Calu3 (cell line): ENCODE results near the gene HINFP. TPM values are rescaled to one million over a fixed set of nuclear protein-coding genes. Genes with fewer than 3 reads are reported as not detected.

Experiments
- BruUV-seq: library from RNA; stranded (reverse); fragments of 400-500 nt; replicated peaks from 2 replicates; lab custom pipeline; 2021; lab: Mats Ljungman, UMichigan
- CTCF ChIA-PET: fragments of 300-600 bp; sonication (Branson Sonifier 250); formaldehyde crosslinking; loops from one replicate; lab custom pipeline; 2022; ENCODE audit warnings: antibody characterized with exemption; lab: Charles Lee
- DNase-seq: peaks from one replicate; pipeline ENCODE4 v3.0.0; 2022
- H3K27ac Mint-ChIP-seq: one replicate; pipeline ENCODE4 v1.8.0; 2022; ENCODE audit warnings: mixed read lengths; ENCODE audit not compliant: unreplicated experiment
- H3K27me3 Mint-ChIP-seq: one replicate; pipeline ENCODE4 v1.8.0; 2022; ENCODE audit warnings: mixed read lengths; ENCODE audit not compliant: unreplicated experiment
- H3K36me3 Mint-ChIP-seq: one replicate; pipeline ENCODE4 v1.8.0; 2022; ENCODE audit warnings: mild to moderate bottlenecking, moderate library complexity, mixed read lengths; ENCODE audit not compliant: insufficient read depth, unreplicated experiment
- H3K4me1 Mint-ChIP-seq: one replicate; pipeline ENCODE4 v1.8.0; 2022; ENCODE audit warnings: mild to moderate bottlenecking, low read depth, mixed read lengths; ENCODE audit not compliant: unreplicated experiment
- H3K4me3 Mint-ChIP-seq: one replicate; pipeline ENCODE4 v1.8.0; 2022; ENCODE audit warnings: mild to moderate bottlenecking, low read depth, moderate library complexity, mixed read lengths; ENCODE audit not compliant: unreplicated experiment
- H3K9me3 Mint-ChIP-seq: one replicate; pipeline ENCODE4 v1.8.0; 2022; ENCODE audit warnings: low read depth, mixed read lengths; ENCODE audit not compliant: unreplicated experiment
- CTCF ChIP-seq: fragments of 200-600 bp; IDR thresholded peaks from one replicate; pipeline ENCODE4 v1.8.0; 2022; ENCODE audit warnings: antibody characterized with exemption; ENCODE audit not compliant: unreplicated experiment
- intact Hi-C: fragments of 100-400 bp; cut with micrococcal nuclease; formaldehyde crosslinking; loops from one replicate; pipeline ENCODE4 v1.10.0; 2022; ENCODE audit not compliant: unreplicated experiment
- total RNA-seq: library from RNA; stranded (reverse); gene quantifications from 2 replicates; pipeline ENCODE4 v1.2.3, GENCODE V29; 2022

HINFP gene
- total RNA-seq, 1 experiment from 2014 or later, result 21.8 TPM

GRCh38 chr11:119084663-119085436 is 36.5 kb upstream of the HINFP start, which contains the start of gene HMBS:
TSS of gene HMBS (plus strand) at chr11:119084881. CDS start at chr11:119085034, 153 bp downstream.
- no peaks in the 10 kb centered on the region for H3K27me3 Mint-ChIP-seq
- CTCF ChIA-PET, result interaction anchor here (0.6 to 1.0 kb wide), 7 partner anchors 10 to 763 kb away, joined by 3 to 5 read pairs (median 3); partner anchors contain the start of gene CBL
- peaks cover 26% of the 10 kb centered on the region for H3K36me3 Mint-ChIP-seq
- no peaks in the 10 kb centered on the region for H3K9me3 Mint-ChIP-seq
- DNase-seq, result peak; percentile 86
- peak within 1 kb of the TSS; percentile 80 for H3K4me3 Mint-ChIP-seq
- H3K4me1 Mint-ChIP-seq, result no peaks in the 10 kb centered on the region
- H3K27ac Mint-ChIP-seq, result peak within 1 kb of the TSS; percentile 71
- no peak for TF ChIP-seq CTCF
- intact Hi-C loops, result no loop called here
- BruUV-seq, result no TSS peak

- H3K4me1 Mint-ChIP-seq, result no peaks in the 10 kb centered on the region
- H3K36me3 Mint-ChIP-seq, result peaks cover 26% of the 10 kb centered on the region
- H3K9me3 Mint-ChIP-seq, result no peaks in the 10 kb centered on the region
- CTCF ChIA-PET, result interaction anchor here (0.6 to 1.0 kb wide), 5 partner anchors 9 to 764 kb away, joined by 3 to 5 read pairs (median 3); a partner anchor contains a TSS
- intact Hi-C loops, result no loop called here
- TSS peak; percentile 90 for BruUV-seq
- H3K4me3 Mint-ChIP-seq, result peak overlapping the region; percentile 80
- H3K27ac Mint-ChIP-seq, result peak overlapping the region; percentile 71
- TF ChIP-seq CTCF, result no peak
- no peaks in the 10 kb centered on the region for H3K27me3 Mint-ChIP-seq
- DNase-seq, result no peak
Observed at GRCh38 chr11:119085437-119085847, 35.9 kb upstream of the HINFP start.

GRCh38 chr11:119087123-119087522 is 34.3 kb upstream of the HINFP start:
- no peak overlapping the region for H3K4me3 Mint-ChIP-seq
- no peak overlapping the region for H3K27ac Mint-ChIP-seq
- H3K9me3 Mint-ChIP-seq, result no peaks in the 10 kb centered on the region
- CTCF ChIA-PET, result no interaction called here
- BruUV-seq, result no TSS peak
- H3K27me3 Mint-ChIP-seq, result no peaks in the 10 kb centered on the region
- intact Hi-C loops, result no loop called here
- H3K36me3 Mint-ChIP-seq, result peaks cover 20% of the 10 kb centered on the region
- no peaks in the 10 kb centered on the region for H3K4me1 Mint-ChIP-seq
- DNase-seq, result no peak
- no peak for TF ChIP-seq CTCF

GRCh38 chr11:119087747-119088241 is 33.6 kb upstream of the HINFP start:
- Mint-ChIP-seq H3K27me3 (no peaks in the 10 kb centered on the region), H3K27ac (no peak overlapping the region), H3K36me3 (peaks cover 24% of the 10 kb centered on the region), H3K9me3 (no peaks in the 10 kb centered on the region), H3K4me1 (no peaks in the 10 kb centered on the region), H3K4me3 (no peak overlapping the region)
- TF ChIP-seq CTCF, result no peak
- no peak for DNase-seq
- CTCF ChIA-PET, result no interaction called here
- no TSS peak for BruUV-seq
- intact Hi-C loops, result no loop called here
